GM18951 (cell line): ENCODE measurements around the gene GALNT1.

ENCODE experiments used
- POLR2A ChIP-seq: IDR thresholded peaks from 4 replicates; pipeline ENCODE4 v1.6.1; 2011; ENCODE audit warnings: mild to moderate bottlenecking; ENCODE audit not compliant: insufficient read length, insufficient read depth; ENCODE audit errors: extremely low read depth
- in situ Hi-C: fragments of 300-500 bp; cut with MboI; formaldehyde crosslinking; loops from one replicate; pipeline ENCODE4 v1.12.0; 2022; ENCODE audit warnings: low sequenced_read_pairs, mixed read lengths, inconsistent platforms; ENCODE audit not compliant: unreplicated experiment

GALNT1 gene

GRCh38 chr18:35707674-35708073 lies 126.1 kb downstream of the GALNT1 start:
- TF ChIP-seq POLR2A: no peak

GRCh38 chr18:35710581-35710980 lies 129.0 kb downstream of the GALNT1 start:
- no peak for TF ChIP-seq POLR2A
- in situ Hi-C loops: no loop called here

More at GRCh38 chr18:35707674-35708073, 126.1 kb downstream of the GALNT1 start:
- in situ Hi-C loops: loop anchor here (10.0 kb wide), 1 partner anchor 123 kb away; the partner anchor contains the start of gene GALNT1

GRCh38 chr18:35711227-35711626 lies 129.7 kb downstream of the GALNT1 start:
- in situ Hi-C loops: no loop called here
- TF ChIP-seq POLR2A: no peak

- in situ Hi-C loops: no loop called here
- TF ChIP-seq POLR2A: no peak
Observed at GRCh38 chr18:35713545-35713944, 132.0 kb downstream of the GALNT1 start.

- no peak for TF ChIP-seq POLR2A
- in situ Hi-C loops: no loop called here
Observed at GRCh38 chr18:35714539-35714938, 133.0 kb downstream of the GALNT1 start.

GRCh38 chr18:35715139-35715538 lies 133.6 kb downstream of the GALNT1 start:
- no peak for TF ChIP-seq POLR2A
- in situ Hi-C loops: no loop called here

GRCh38 chr18:35716169-35716831 lies 134.8 kb downstream of the GALNT1 start:
- in situ Hi-C loops: no loop called here
- no peak for TF ChIP-seq POLR2A

- TF ChIP-seq POLR2A: no peak
- in situ Hi-C loops: no loop called here
Observed at GRCh38 chr18:35717182-35717581, 135.6 kb downstream of the GALNT1 start.

GRCh38 chr18:35721431-35722081 lies 140.0 kb downstream of the GALNT1 start:
- no peak for TF ChIP-seq POLR2A
- in situ Hi-C loops: no loop called here

- no peak for TF ChIP-seq POLR2A
- in situ Hi-C loops: no loop called here
Observed at GRCh38 chr18:35728676-35729075, 147.1 kb downstream of the GALNT1 start.

GRCh38 chr18:35729991-35730668 lies 148.6 kb downstream of the GALNT1 start:
- TF ChIP-seq POLR2A: no peak
- in situ Hi-C loops: no loop called here

GRCh38 chr18:35730691-35731370 lies 149.3 kb downstream of the GALNT1 start:
- in situ Hi-C loops: no loop called here
- TF ChIP-seq POLR2A: no peak

- in situ Hi-C loops: no loop called here
- TF ChIP-seq POLR2A: no peak
Observed at GRCh38 chr18:35731701-35732100, 150.2 kb downstream of the GALNT1 start.
